Left forelimb (tissue), 1 donor: ENCODE data around the gene EGFLAM.

Experiments used
- DNase-seq: peaks from one replicate; pipeline ENCODE4 v3.0.0-alpha.2; 2018; ENCODE audit warnings: low spot score

Gene EGFLAM

GRCh38 chr5:38447786-38448185, 189.4 kb downstream of the EGFLAM start:
- no peak for DNase-seq

DNA sequence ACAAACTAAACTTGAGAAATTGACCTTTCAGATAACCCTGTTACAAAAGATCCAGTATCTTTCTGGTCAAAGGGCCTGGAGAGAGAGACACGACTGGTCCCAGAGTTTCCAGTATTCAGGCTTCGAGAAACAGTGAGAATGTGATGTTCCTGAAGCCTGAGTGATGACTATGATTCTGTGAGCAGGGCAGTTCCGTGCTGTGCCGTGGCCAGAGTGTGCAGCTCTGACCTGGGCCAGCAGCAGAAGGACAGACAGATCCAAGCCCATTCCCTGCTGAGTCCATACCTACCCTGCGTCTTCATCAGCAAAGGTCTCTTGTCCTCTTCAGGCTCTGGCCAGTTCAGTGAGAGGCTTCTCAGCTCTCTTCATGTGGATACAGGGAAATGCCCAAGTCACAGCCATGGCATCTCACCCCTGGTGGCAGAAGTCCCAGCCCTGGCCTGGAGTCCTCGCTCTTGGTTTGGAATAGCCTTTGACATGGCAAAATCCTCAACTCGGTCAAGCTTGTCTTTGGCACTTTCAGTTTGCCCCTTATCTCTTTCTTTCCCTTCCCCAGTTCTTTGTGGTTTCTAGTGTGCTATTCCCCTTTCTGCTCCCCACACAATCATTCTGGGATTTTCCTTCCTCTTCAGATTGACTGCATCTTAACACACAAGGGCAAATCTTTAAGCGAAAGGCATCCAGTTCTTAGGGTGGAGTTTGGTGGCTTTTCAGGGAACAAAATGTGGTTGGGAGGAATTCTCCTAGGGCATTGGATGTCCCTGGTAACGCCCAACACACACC, 190.4 kb downstream of the EGFLAM start:
- DNase-seq = no peak

- no peak for DNase-seq
Observed at GRCh38 chr5:38450627-38451026, 192.3 kb downstream of the EGFLAM start.

- DNase-seq = no peak
Observed at GRCh38 chr5:38451074-38451725, 192.8 kb downstream of the EGFLAM start.

GRCh38 chr5:38452201-38452600, 193.8 kb downstream of the EGFLAM start:
- DNase-seq = no peak

DNA sequence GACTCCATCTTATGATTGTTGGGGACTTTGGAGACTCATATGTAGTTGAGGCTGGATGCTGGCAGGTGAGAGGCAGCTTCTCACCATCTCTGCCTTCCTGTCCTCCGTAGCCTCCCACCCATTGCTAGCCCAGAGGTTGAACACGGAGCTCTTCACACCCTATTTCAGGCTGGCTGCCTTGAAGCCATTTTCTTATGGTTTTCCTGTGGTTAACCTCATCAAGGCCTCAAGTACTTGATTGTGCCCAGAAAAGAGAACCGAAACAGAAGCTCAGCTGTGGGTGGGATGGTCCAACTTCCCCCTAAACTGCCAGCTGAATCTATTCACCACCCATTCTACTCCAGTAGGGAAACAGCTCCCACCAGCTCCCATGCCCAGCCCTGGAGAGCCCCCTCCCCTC, 195.1 kb downstream of the EGFLAM start:
- no peak for DNase-seq

GRCh38 chr5:38453921-38454320, 195.6 kb downstream of the EGFLAM start:
- DNase-seq = no peak

GRCh38 chr5:38455796-38456330, 197.5 kb downstream of the EGFLAM start:
- no peak for DNase-seq

DNA sequence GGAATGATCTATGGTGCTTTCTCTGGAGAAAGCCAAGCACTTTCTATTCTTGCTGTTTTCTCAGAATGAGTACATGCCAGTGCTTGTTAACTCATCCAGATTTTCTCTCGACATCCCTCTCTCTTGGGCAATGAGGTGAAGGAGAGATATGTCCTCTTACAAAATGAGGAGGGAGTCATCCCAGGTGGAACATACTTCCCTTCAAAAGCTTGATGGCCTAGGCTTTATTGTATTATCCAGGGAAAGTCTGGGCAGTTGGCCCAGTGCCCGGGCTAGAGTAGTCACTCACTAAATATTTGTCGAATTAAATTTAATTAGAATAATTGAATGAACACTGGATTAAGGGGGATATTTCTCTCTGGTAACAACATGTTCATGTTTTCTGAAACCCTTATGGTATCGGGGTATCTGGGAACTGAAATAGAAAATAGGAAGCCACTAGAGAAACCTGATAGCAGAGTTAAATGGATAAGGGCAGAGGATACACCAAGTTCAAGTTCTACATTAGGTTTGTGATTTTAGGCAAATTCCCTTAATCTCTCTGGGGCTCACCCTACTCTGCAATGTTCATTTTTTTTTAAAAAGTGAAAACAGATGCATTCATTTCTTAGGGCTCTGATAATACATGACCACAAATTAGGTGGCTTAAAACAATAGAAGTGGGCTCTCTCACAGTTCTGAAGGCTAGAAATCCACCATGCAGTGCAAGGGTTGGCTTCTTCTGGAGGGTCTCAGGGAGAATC, 198.5 kb downstream of the EGFLAM start:
- DNase-seq = no peak

- DNase-seq = no peak
Observed at GRCh38 chr5:38458174-38458573, 199.8 kb downstream of the EGFLAM start.

- no peak for DNase-seq
Observed at GRCh38 chr5:38462976-38463633, 204.7 kb downstream of the EGFLAM start.

DNA sequence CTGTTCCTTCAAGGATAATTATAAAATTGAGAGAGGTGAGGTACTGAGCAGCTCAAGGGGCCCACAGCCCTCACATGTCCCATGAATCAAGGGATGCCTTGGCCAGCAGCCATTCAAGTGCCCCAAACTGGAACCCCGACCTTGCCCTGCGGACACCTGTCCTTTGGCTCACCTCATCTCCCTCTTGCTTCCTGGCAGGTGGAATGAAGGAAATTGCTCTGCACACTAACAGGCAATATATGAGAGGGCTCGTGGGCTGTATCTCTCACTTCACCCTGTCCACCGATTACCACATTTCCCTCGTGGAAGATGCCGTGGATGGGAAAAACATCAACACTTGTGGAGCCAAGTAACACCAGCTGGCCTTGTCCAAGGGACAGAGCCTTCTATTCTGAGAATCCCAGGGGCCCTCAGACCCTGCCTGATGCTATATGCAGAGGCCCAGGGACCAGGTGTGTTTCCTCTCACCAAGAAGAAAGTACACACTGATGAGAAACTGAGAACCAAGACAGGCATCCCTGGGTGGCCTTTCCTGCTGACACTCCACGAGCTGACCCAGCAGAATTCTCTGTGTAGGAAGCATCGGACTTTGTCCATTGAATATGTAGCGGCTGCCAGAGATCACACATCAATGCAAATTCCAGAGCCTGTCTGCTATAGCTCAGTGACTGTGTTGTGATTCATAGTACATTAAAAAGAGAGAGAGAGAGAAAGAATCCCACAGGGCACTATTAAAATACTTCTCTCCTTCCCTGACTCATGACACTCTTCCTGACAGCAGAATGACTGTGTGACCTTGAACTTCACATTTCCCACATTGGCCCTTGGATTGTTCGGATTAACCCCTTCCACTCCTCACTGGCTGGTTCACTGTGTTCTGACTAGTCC, 205.5 kb downstream of the EGFLAM start:
- peak; percentile 75 for DNase-seq

- DNase-seq = no peak
Observed at GRCh38 chr5:38465061-38465460, 206.7 kb downstream of the EGFLAM start.

GRCh38 chr5:38465702-38466423, 207.5 kb downstream of the EGFLAM start:
- no peak for DNase-seq

- no peak for DNase-seq
Observed at GRCh38 chr5:38466424-38467189, 208.2 kb downstream of the EGFLAM start.

GRCh38 chr5:38467353-38468040, 209.1 kb downstream of the EGFLAM start:
- peak; percentile 79 for DNase-seq

DNA sequence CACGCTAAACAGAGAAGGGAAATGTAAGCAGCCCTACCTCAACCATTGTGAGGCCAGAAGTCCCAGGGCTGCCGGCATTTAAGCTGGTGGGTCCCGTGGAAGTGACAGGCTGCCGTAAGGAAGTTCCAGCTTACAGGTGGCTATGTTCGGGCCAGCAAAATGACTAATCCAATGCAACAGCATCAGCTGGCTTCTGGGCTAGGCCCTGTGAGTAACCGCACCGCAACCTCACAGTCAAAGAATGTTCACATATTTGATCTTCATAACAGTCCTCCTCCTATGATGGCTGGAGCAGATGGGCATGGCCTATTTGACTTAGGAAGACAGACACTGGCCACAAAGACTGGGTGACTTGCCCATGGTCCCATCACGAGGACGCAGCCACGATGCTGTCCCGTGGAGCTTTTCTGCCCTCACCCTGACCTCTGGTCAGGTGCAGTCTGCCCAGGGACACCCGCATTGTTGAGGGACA, 209.9 kb downstream of the EGFLAM start:
- no peak for DNase-seq

GRCh38 chr5:38468978-38469706, 210.8 kb downstream of the EGFLAM start:
- peak; percentile 82 for DNase-seq
